ENCODE data around the gene NDUFA8.

NDUFA8 gene

DNA sequence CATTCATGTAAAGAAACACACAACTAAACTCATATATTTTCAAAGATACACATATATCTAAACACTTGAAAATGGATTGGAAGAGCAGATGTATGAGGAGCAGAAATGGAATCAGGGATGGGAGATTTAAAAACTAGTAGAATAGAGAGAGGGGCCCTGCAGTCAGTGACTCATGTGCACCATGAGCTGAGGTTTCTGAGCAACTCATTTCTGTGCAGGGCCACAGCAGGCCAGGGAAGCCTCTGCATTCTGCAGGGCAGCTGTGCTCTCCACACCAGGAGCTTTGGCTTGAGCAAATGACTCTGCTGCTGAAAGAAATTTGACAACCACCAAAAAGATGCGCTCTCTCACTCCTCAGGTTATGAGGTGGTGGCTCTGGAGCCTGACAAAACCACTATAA, 42.1 kb upstream of the NDUFA8 start:
- TF ChIP-seq, protein P1, sequence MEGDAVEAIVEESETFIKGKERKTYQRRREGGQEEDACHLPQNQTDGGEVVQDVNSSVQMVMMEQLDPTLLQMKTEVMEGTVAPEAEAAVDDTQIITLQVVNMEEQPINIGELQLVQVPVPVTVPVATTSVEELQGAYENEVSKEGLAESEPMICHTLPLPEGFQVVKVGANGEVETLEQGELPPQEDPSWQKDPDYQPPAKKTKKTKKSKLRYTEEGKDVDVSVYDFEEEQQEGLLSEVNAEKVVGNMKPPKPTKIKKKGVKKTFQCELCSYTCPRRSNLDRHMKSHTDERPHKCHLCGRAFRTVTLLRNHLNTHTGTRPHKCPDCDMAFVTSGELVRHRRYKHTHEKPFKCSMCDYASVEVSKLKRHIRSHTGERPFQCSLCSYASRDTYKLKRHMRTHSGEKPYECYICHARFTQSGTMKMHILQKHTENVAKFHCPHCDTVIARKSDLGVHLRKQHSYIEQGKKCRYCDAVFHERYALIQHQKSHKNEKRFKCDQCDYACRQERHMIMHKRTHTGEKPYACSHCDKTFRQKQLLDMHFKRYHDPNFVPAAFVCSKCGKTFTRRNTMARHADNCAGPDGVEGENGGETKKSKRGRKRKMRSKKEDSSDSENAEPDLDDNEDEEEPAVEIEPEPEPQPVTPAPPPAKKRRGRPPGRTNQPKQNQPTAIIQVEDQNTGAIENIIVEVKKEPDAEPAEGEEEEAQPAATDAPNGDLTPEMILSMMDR (IDR thresholded peaks at IDR 0.05): no peak

DNA sequence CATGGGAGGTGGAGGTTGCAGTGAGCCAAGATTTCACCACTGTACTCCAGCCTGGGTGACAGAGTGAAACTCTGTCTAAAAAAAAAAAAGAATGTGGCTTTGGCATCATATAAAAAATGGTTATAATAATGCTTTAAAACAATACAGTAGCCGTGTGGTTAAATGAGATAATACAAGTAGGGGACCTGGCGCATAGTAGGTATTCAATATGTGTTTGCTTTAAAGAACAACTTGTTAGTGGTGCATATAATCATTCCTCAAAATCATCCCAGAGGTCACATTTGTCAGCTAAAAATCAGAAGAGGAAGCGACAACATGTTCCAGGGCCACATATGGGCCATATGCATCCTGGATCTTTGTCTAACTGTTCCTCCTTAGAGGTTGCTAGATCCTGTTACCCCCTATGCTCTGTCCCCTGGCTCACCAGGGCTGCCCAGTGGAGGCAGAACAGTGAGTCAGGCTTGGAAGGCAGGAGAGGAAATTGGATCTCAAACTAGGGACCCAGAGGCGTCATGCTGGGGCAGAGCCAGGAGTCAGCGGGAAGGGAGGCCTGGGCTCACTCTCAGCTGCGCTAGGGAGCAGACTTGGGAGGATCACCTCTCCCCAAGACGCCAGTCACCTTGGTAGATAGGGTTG, 41.5 kb upstream of the NDUFA8 start:
- TF ChIP-seq, protein P1 (IDR thresholded peaks at IDR 0.05): no peak

DNA sequence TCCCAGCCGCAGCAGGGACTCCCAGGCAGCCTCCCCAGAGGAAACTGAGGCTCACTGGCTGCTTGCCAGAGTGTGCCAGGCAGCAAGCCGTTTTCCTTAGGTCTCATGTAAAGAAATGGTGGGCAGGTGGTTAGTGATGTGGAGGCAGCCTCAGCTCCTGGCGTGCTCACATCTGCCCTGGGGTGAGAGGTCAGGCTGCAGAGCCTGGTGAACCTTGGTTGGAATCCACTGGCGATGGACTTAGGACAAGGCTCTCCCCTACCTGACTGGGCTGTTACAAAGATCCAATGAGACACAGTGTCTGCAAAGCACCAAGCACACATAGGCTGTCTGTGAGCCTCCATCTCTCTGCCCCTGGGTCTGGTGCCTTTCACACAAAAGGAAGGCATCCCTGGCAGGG, 38.3 kb upstream of the NDUFA8 start:
- TF ChIP-seq, protein P1 (IDR thresholded peaks at IDR 0.05): no peak

DNA sequence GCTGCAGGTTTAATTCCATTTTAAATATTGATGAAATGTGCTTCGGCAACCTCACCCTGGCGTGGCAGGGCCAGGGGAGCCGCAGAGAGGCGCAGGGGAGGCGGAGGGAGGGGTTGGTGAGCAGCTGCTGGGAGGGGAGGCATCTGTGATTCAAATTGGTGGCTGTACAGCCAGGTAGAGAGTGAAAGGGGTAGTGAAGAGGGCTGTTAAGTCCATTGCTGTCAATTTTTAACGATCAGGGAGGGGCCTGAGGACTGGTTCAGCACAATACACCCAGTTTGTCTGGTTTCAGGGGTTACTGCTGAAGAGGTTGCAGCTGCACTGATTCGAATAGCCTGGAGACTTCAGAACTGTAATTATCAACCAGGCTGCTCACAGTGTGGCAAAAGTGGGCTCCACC, 37.8 kb upstream of the NDUFA8 start:
- TF ChIP-seq, protein P1 (IDR thresholded peaks at IDR 0.05): no peak

DNA sequence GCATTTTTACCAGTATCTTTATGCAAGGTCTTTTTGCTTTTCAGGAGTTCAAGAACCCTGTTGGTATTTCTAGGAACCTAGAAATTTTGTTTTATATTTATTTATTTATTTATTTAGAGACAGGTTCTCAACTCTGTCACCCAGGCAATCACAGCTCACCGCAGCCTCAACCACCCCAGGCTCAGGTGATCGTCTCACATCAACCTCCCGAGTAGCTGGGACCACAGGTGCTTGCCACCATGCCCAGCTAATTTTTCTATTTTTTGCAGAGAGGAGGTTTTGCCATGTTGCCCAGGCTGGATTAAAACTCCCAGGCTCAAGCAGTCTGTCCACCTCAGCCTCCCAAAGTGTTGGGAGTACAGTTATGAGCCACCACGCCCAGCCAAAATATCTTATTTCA, 36.3 kb upstream of the NDUFA8 start:
- TF ChIP-seq, protein P1 (IDR thresholded peaks at IDR 0.05): no peak

DNA sequence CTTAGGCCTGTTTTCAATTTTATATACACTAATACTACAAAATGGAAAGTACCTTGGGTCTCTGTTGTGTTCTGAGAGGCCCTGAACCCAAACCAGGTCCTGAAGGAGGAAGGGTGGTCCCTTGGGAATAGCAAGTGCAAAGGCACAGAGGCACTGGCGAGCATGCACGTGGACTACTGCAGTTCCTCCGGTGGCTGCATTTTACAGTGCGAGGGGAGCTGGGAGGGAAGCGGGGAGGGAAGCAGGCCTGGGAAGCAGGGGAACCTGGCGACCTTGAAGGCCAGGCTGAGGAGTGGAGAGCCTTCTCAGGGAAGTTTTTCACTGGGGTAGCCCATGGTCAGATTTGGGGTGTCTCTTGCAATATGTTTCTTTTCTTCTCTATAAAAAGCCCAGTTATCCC, 34.1 kb upstream of the NDUFA8 start:
- TF ChIP-seq, protein P1 (IDR thresholded peaks at IDR 0.05): no peak

DNA sequence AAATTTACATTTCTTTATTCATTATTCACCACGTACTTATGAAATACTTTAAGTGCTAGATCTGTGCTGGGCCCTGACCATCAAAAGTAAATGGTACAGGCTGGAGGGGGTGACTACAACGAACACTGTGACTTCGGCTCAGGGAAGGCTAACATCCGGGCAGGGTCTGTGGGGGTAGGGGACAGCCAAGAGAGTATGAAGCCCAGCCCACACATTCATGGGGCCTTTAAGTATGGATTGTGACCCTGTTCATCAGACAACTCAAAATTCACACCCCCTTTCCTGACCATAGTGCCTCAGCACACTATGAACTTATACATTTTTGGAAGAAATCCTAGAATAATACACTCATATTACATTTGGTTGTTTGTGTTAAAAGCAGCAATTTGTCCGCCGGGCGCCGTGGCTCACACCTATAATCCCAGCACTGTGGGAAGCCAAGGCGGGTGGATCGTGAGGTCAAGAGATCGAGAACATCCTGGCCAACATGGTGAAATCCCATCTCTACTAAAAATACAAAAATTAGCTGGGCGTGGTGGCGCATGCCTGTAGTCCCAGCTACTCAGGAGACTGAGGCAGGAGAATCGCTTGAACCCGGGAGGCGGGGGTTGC, 33.4 kb upstream of the NDUFA8 start:
- TF ChIP-seq, protein P1 (IDR thresholded peaks at IDR 0.05): no peak

All from LNCAP (cell line).